MM.1S (cell line): ENCODE data around the gene NKIRAS1.

Experiments used
- DNase-seq: peaks from one replicate; pipeline ENCODE4 v3.0.0-alpha.2; 2015
- H2AFZ ChIP-seq: fragments of 300-600 bp; sonication (generic); 2 replicates; pipeline ENCODE4 v1.6.0; 2016; ENCODE audit warnings: antibody characterized with exemption, low read length
- H3F3A ChIP-seq: fragments of 300-600 bp; sonication (generic); 2 replicates; pipeline ENCODE4 v1.6.1; 2016; ENCODE audit warnings: mild to moderate bottlenecking, antibody characterized with exemption, low read length, moderate library complexity, mixed read lengths; ENCODE audit not compliant: insufficient read depth
- H3K27ac ChIP-seq: fragments of 300-600 bp; sonication (generic); 2 replicates; pipeline ENCODE4 v1.5.1; 2016; ENCODE audit warnings: mild to moderate bottlenecking, low read length
- H3K27me3 ChIP-seq: fragments of 300-600 bp; sonication (generic); replicated peaks from 2 replicates; pipeline ENCODE4 v1.6.0; 2016; ENCODE audit warnings: low read length; ENCODE audit not compliant: insufficient read depth
- H3K36me3 ChIP-seq: fragments of 300-600 bp; sonication (generic); replicated peaks from 2 replicates; pipeline ENCODE4 v1.6.1; 2016; ENCODE audit warnings: mild to moderate bottlenecking, low read length, mixed read lengths; ENCODE audit not compliant: insufficient read depth
- H3K4me1 ChIP-seq: fragments of 300-600 bp; sonication (generic); 2 replicates; pipeline ENCODE4 v1.6.1; 2016; ENCODE audit warnings: low read length, mixed read lengths
- H3K4me2 ChIP-seq: fragments of 300-600 bp; sonication (generic); 2 replicates; pipeline ENCODE4 v1.6.0; 2016; ENCODE audit warnings: low read depth, low read length
- H3K4me3 ChIP-seq: fragments of 300-600 bp; sonication (generic); 2 replicates; pipeline ENCODE4 v1.5.1; 2016; ENCODE audit warnings: low read length, mixed read lengths
- H3K79me2 ChIP-seq: fragments of 300-600 bp; sonication (generic); 2 replicates; pipeline ENCODE4 v1.6.1; 2016; ENCODE audit warnings: mixed run types, low read length, mixed read lengths
- H3K9ac ChIP-seq: fragments of 300-600 bp; sonication (generic); 2 replicates; pipeline ENCODE4 v1.6.1; 2016; ENCODE audit warnings: low read length, mixed read lengths
- H3K9me2 ChIP-seq: fragments of 300-600 bp; sonication (generic); replicated peaks from 2 replicates; pipeline ENCODE4 v1.6.1; 2016; ENCODE audit warnings: mild to moderate bottlenecking, low read length, mixed read lengths; ENCODE audit not compliant: insufficient read depth
- H3K9me3 ChIP-seq: fragments of 300-600 bp; sonication (generic); replicated peaks from 2 replicates; pipeline ENCODE4 v1.6.1; 2016; ENCODE audit warnings: mild to moderate bottlenecking, low read length, mixed read lengths; ENCODE audit not compliant: insufficient read depth
- H4K20me1 ChIP-seq: fragments of 300-600 bp; sonication (generic); 2 replicates; pipeline ENCODE4 v1.6.1; 2016; ENCODE audit warnings: mild to moderate bottlenecking, low read length, moderate library complexity, mixed read lengths; ENCODE audit not compliant: insufficient read depth
- EZH2 ChIP-seq: fragments of 300-600 bp; sonication (generic); optimal IDR thresholded peaks from 2 replicates; pipeline ENCODE3; 2017; ENCODE audit warnings: low read depth, mild to moderate bottlenecking, antibody characterized with exemption, low read length, mixed read lengths
- EZH2phosphoT487 ChIP-seq: fragments of 300-600 bp; sonication (generic); IDR thresholded peaks from 2 replicates; pipeline ENCODE4 v1.6.1; 2018; ENCODE audit warnings: antibody characterized with exemption, low read length
- TF ChIP-seq, protein P1 (sequence below): fragments of 300-600 bp; sonication (generic); IDR thresholded peaks from 2 replicates; pipeline ENCODE4 v1.5.1; 2016; ENCODE audit warnings: antibody characterized with exemption, low read length, mixed read lengths

The NKIRAS1 gene

DNA sequence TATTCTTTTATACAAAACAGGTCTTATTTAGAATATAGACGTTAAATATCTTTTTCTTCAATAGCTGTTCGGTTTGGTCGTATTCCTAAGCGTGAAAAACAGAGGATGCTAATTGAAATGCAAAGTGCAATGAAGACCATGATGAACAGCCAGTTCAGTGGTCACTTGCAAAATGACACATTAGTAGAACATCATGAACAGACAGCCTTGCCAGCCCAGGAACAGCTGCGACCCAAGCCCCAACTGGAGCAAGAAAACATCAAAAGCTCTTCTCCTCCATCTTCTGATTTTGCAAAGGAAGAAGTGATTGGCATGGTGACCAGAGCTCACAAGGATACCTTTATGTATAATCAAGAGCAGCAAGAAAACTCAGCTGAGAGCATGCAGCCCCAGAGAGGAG is 45.1 kb upstream of the NKIRAS1 start:
- Histone ChIP-seq H3K9me2 (no peaks in the 10 kb centered on the region), H3K36me3 (no peaks in the 10 kb centered on the region), H3K79me2 (peaks cover 4% of the 10 kb centered on the region; the same call in 1 of the 2 replicates), H2AFZ (no peak overlapping the region), H3K9ac (no peak overlapping the region), H3K4me1 (no peaks in the 10 kb centered on the region), H3K27me3 (no peaks in the 10 kb centered on the region), H3K4me3 (no peak overlapping the region), H3F3A (no peaks in the 10 kb centered on the region), H3K27ac (no peak overlapping the region), H3K9me3 (no peaks in the 10 kb centered on the region), H4K20me1 (no peaks in the 10 kb centered on the region), H3K4me2 (no peak overlapping the region)
- TF ChIP-seq EZH2 (no peak), EZH2phosphoT487 (no peak)
- TF ChIP-seq, protein P1, sequence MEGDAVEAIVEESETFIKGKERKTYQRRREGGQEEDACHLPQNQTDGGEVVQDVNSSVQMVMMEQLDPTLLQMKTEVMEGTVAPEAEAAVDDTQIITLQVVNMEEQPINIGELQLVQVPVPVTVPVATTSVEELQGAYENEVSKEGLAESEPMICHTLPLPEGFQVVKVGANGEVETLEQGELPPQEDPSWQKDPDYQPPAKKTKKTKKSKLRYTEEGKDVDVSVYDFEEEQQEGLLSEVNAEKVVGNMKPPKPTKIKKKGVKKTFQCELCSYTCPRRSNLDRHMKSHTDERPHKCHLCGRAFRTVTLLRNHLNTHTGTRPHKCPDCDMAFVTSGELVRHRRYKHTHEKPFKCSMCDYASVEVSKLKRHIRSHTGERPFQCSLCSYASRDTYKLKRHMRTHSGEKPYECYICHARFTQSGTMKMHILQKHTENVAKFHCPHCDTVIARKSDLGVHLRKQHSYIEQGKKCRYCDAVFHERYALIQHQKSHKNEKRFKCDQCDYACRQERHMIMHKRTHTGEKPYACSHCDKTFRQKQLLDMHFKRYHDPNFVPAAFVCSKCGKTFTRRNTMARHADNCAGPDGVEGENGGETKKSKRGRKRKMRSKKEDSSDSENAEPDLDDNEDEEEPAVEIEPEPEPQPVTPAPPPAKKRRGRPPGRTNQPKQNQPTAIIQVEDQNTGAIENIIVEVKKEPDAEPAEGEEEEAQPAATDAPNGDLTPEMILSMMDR = no peak
- no peak for DNase-seq

DNA sequence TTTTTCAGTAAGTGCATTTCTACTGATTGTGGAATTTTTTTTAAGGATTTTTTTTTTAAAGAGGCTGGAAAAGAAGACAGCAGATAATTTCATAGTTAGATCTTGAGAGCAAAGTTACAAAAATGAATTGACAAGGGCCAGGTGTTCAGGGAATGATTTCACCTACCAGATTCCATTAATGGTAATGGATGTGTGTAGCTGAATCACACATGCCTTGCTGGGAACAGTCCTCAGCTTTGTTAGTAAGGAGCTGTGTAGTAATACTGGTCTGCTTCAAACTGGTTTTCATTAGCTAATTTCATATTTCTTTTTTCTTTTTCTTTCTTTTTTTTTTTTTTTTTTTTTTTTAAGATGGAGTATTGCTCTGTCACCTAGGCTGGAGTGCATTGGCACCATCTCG is 44.3 kb upstream of the NKIRAS1 start:
- no peak overlapping the region for H3K4me2 ChIP-seq
- TF ChIP-seq EZH2phosphoT487 (no peak), EZH2 (no peak)
- TF ChIP-seq, protein P1 = no peak
- H3K27me3 ChIP-seq = no peaks in the 10 kb centered on the region
- no peak overlapping the region for H3K27ac ChIP-seq
- H4K20me1 ChIP-seq = no peaks in the 10 kb centered on the region
- no peak overlapping the region for H3K4me3 ChIP-seq
- H3K4me1 ChIP-seq = no peaks in the 10 kb centered on the region
- no peak for DNase-seq
- no peaks in the 10 kb centered on the region for H3K9me3 ChIP-seq
- H3K79me2 ChIP-seq = peaks cover 12% of the 10 kb centered on the region
- H3K36me3 ChIP-seq = no peaks in the 10 kb centered on the region
- no peak overlapping the region for H2AFZ ChIP-seq
- H3K9ac ChIP-seq = no peak overlapping the region
- H3K9me2 ChIP-seq = no peaks in the 10 kb centered on the region
- no peaks in the 10 kb centered on the region for H3F3A ChIP-seq

DNA sequence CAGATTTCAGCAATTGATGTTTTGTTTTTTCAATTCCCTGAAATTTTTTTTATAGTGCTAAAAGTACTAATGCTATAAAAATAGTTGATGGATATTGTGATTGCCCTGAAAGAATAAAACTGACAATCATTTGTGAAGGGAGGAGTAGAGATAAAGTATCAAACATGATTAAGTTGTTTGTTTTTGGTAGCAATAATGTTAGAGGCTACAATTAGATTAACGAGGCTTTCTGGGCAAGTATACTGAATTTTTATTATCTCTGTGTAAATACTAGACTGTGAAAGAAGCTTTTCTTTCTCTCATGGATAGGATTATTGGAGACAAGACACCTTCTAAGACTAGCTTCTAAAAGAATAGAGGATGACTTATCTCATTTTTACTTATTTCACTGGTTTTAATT is 43.9 kb upstream of the NKIRAS1 start:
- Histone ChIP-seq H3K4me1 (no peaks in the 10 kb centered on the region), H3K36me3 (no peaks in the 10 kb centered on the region), H3K4me3 (no peak overlapping the region), H2AFZ (no peak overlapping the region), H3K9me3 (no peaks in the 10 kb centered on the region), H3K27ac (no peak overlapping the region), H3K9me2 (no peaks in the 10 kb centered on the region), H3K79me2 (peaks cover 15% of the 10 kb centered on the region), H3K27me3 (no peaks in the 10 kb centered on the region), H4K20me1 (no peaks in the 10 kb centered on the region), H3F3A (no peaks in the 10 kb centered on the region), H3K9ac (no peak overlapping the region), H3K4me2 (no peak overlapping the region)
- TF ChIP-seq, protein P1 = no peak
- no peak for TF ChIP-seq EZH2phosphoT487
- no peak for TF ChIP-seq EZH2
- no peak for DNase-seq
